K562 (cell line): ENCODE results near the gene AGPAT3. TPM values are rescaled to one million over a fixed set of nuclear protein-coding genes. Genes with fewer than 3 reads are reported as not detected.

Source experiments
- ATAC-seq: fragments of 200-7000 bp; cut with Tn5 transposase; 3 replicates; pipeline ENCODE4 v1.9.1; 2020; ENCODE audit warnings: moderate library complexity
- BruUV-seq: library from RNA; stranded (reverse); fragments of 400-500 nt; replicated peaks from 2 replicates; lab custom pipeline; 2021; lab: Mats Ljungman, UMichigan
- CTCF ChIA-PET: fragments of 300-600 bp; formaldehyde crosslinking; extraction: SDS; loops from one replicate; lab custom pipeline; 2021; ENCODE audit warnings: low intra/inter-chr PET ratio; lab: Yijun Ruan, JAX
- POLR2A ChIA-PET: fragments of 300-600, 350-650 bp; sonication (Branson Sonifier 250); formaldehyde crosslinking; extraction: SDS; loops from one replicate; lab custom pipeline; 2021; ENCODE audit warnings: antibody characterized with exemption, inconsistent platforms; lab: Yijun Ruan, JAX
- DNase-seq, 4 experiments: peaks; one replicate each; pipeline versions ENCODE4 v3.0.0 to v3.0.0-alpha.2; 2011 to 2018; ENCODE audit warnings: low spot score in 3 of 4, mixed read lengths in 3 of 4; ENCODE audit errors: extremely low read depth in 1 of 4
- FAIRE-seq: peaks from 2 replicates; lab custom pipeline; 2011; peaks lifted over from hg19 to GRCh38; lab: Jason Lieb, UNC
- H2AFZ ChIP-seq: 2 replicates; pipeline ENCODE4 v1.6.0; 2011; ENCODE audit warnings: low read depth, low read length, control low read depth, inconsistent platforms
- H3K27ac ChIP-seq: fragments of 200-600 bp; 3 replicates; pipeline ENCODE4 v1.8.0; 2011; ENCODE audit warnings: low read depth, mild to moderate bottlenecking, control low read depth, inconsistent platforms, low read length, moderate library complexity, mixed read lengths; ENCODE audit errors: extremely low read depth
- H3K27me3 ChIP-seq, 2 experiments: fragments of 300-600 bp in 1 of 2; 2 replicates in 1 of 2; 3 replicates in 1 of 2; pipeline versions ENCODE4 v1.6.0 to v1.8.0; 2011; ENCODE audit warnings: inconsistent platforms in 2 of 2, low read length in 2 of 2, mild to moderate bottlenecking in 1 of 2, mixed read lengths in 1 of 2, moderate library complexity in 1 of 2; ENCODE audit not compliant: control insufficient read depth in 2 of 2, insufficient read depth in 2 of 2
- H3K36me3 ChIP-seq: fragments of 300-600 bp; 3 replicates; pipeline ENCODE4 v1.8.0; 2011; ENCODE audit warnings: mild to moderate bottlenecking, low read length, inconsistent platforms; ENCODE audit not compliant: control insufficient read depth, insufficient read depth
- H3K4me1 ChIP-seq, 2 experiments: fragments of 200-600 bp in 1 of 2; replicated peaks in 1 of 2; 2 replicates in 1 of 2; 3 replicates in 1 of 2; pipeline versions ENCODE4 v1.5.1 to v1.8.0; 2011; ENCODE audit warnings: inconsistent platforms in 2 of 2, low read length in 2 of 2, mild to moderate bottlenecking in 1 of 2, mixed read lengths in 1 of 2, moderate library complexity in 1 of 2; ENCODE audit not compliant: control insufficient read depth in 2 of 2, insufficient read depth in 2 of 2
- H3K4me2 ChIP-seq: 2 replicates; pipeline ENCODE4 v1.6.1; 2011; ENCODE audit warnings: low read length, control low read depth, inconsistent platforms, mixed read lengths; ENCODE audit not compliant: insufficient read depth
- H3K4me3 ChIP-seq: fragments of 200-600 bp; sonication (generic), shearing (Covaris generic); 2 replicates; pipeline ENCODE4 v1.5.1; 2016; ENCODE audit warnings: control low read depth, inconsistent platforms
- H3K79me2 ChIP-seq: fragments of 200-600 bp; 3 replicates; pipeline ENCODE4 v1.8.0; 2011; ENCODE audit warnings: low read length, inconsistent platforms; ENCODE audit not compliant: control insufficient read depth, insufficient read depth
- H3K9ac ChIP-seq, 2 experiments: 2 replicates each; pipeline versions ENCODE4 v1.6.0 to v1.6.1; 2011; ENCODE audit warnings: low read depth in 2 of 2, low read length in 2 of 2, control low read depth in 1 of 2, inconsistent platforms in 1 of 2, mild to moderate bottlenecking in 1 of 2, mixed read lengths in 1 of 2; ENCODE audit not compliant: insufficient read depth in 1 of 2
- H3K9me1 ChIP-seq: one replicate; pipeline ENCODE4 v1.6.0; 2011; ENCODE audit warnings: inconsistent platforms, mild to moderate bottlenecking, low read length, moderate library complexity; ENCODE audit not compliant: control insufficient read depth, insufficient read depth
- H3K9me3 ChIP-seq: replicated peaks from 2 replicates; pipeline ENCODE4 v1.5.1; 2011; ENCODE audit warnings: low read depth, low read length, inconsistent platforms; ENCODE audit not compliant: control insufficient read depth, insufficient read depth
- H4K20me1 ChIP-seq: replicated peaks from 2 replicates; pipeline ENCODE4 v1.6.1; 2011; ENCODE audit warnings: low read length, inconsistent platforms, mixed read lengths; ENCODE audit not compliant: control insufficient read depth, insufficient read depth
- CBFB ChIP-seq: sonication (generic); formaldehyde crosslinking; IDR thresholded peaks from 2 replicates; pipeline ENCODE4 v1.4.0; 2020; ENCODE audit warnings: mild to moderate bottlenecking, missing genetic modification reagents
- EGR1 ChIP-seq: fragments of 450-650 bp; conservative IDR thresholded peaks from 2 replicates; pipeline ENCODE4 v1.6.1; 2017; ENCODE audit warnings: mild to moderate bottlenecking
- HDGF ChIP-seq: fragments of 450-650 bp; IDR thresholded peaks from 2 replicates; pipeline ENCODE4 v1.6.1; 2016
- JUN ChIP-seq, 2 experiments: sonication (generic) in 1 of 2; formaldehyde crosslinking in 1 of 2; IDR thresholded peaks; 2 replicates each; pipeline versions ENCODE4 v1.6.1 to v1.8.0; 2012 to 2022; ENCODE audit warnings: borderline replicate concordance in 2 of 2, mild to moderate bottlenecking in 2 of 2, improper control_type of control experiment in 1 of 2, low read depth in 1 of 2, low read length in 1 of 2, missing genetic modification reagents in 1 of 2
- JUND ChIP-seq, 2 experiments: IDR thresholded peaks; 2 replicates in 1 of 2; 3 replicates in 1 of 2; pipeline ENCODE4 v1.6.1; 2011; ENCODE audit warnings: borderline replicate concordance in 2 of 2, low read depth in 2 of 2, low read length in 2 of 2, improper control_type of control experiment in 1 of 2, missing biosample characterization in 1 of 2, missing genetic modification characterization in 1 of 2, missing genetic modification reagents in 1 of 2
- L3MBTL2 ChIP-seq: fragments of 450-650 bp; IDR thresholded peaks from 2 replicates; pipeline ENCODE4 v1.6.1; 2016; ENCODE audit warnings: mild to moderate bottlenecking, moderate library complexity
- MAFG ChIP-seq: fragments of 450-650 bp; conservative IDR thresholded peaks from 2 replicates; pipeline ENCODE4 v1.6.1; 2016; ENCODE audit warnings: missing genetic modification characterization, missing compliant biosample characterization
- MIER1 ChIP-seq: fragments of 450-650 bp; IDR thresholded peaks from 2 replicates; pipeline ENCODE4 v1.6.1; 2016; ENCODE audit warnings: antibody characterized with exemption, mild to moderate bottlenecking, low read depth
- NFIC ChIP-seq: fragments of 450-650 bp; IDR thresholded peaks from 2 replicates; pipeline ENCODE4 v1.6.1; 2017; ENCODE audit warnings: mild to moderate bottlenecking, inconsistent platforms
- NR0B1 ChIP-seq: fragments of 450-650 bp; IDR thresholded peaks from one replicate; pipeline ENCODE4 v1.6.1; 2018; ENCODE audit warnings: mild to moderate bottlenecking, moderate library complexity; ENCODE audit not compliant: partially characterized antibody
- PHF8 ChIP-seq: fragments of 200-600 bp; sonication (generic); IDR thresholded peaks from 2 replicates; pipeline ENCODE4 v1.6.1; 2012; ENCODE audit warnings: mixed run types, mild to moderate bottlenecking, inconsistent platforms, low read length, moderate library complexity, borderline replicate concordance
- PTBP1 ChIP-seq: fragments of 200-400 bp; formaldehyde crosslinking; IDR thresholded peaks from 2 replicates; pipeline ENCODE4 v1.6.1; 2017; ENCODE audit warnings: low read depth, low read length
- RHOXF2B ChIP-seq: fragments of 250-450 bp; sonication (Bioruptor Pico); conservative IDR thresholded peaks from 2 replicates; pipeline ENCODE4 v1.5.1; 2021
- SMARCA4 ChIP-seq: fragments of 450-650 bp; IDR thresholded peaks from 2 replicates; pipeline ENCODE4 v1.6.1; 2016
- ZBTB1 ChIP-seq: sonication (generic); formaldehyde crosslinking; IDR thresholded peaks from 2 replicates; pipeline ENCODE4 v1.8.1; 2023; ENCODE audit warnings: missing genetic modification reagents, low read depth, mild to moderate bottlenecking, borderline replicate concordance
- ZBTB7A ChIP-seq: IDR thresholded peaks from 2 replicates; pipeline ENCODE4 v1.6.1; 2011; ENCODE audit warnings: low read depth, mild to moderate bottlenecking, low read length, moderate library complexity, borderline replicate concordance; ENCODE audit not compliant: control insufficient read depth
- ZC3H8 ChIP-seq: fragments of 450-650 bp; IDR thresholded peaks from 2 replicates; pipeline ENCODE4 v1.6.1; 2017
- ZNF133 ChIP-seq: fragments of 250-450 bp; sonication (Bioruptor Pico); IDR thresholded peaks from 2 replicates; pipeline ENCODE4 v1.4.0; 2020; ENCODE audit warnings: mild to moderate bottlenecking
- ZNF395 ChIP-seq: fragments of 200-800 bp; sonication (Bioruptor generic); IDR thresholded peaks from 2 replicates; pipeline ENCODE4 v1.6.1; 2017; ENCODE audit warnings: missing genetic modification characterization, missing compliant biosample characterization
- WGBS: fragments of 100-300 bp; shearing (Covaris generic); methylation state at CpG from one replicate; pipeline ENCODE4 v1.1.6; 2016; ENCODE audit warnings: low coverage, mixed read lengths; ENCODE audit not compliant: insufficient coverage; ENCODE audit errors: missing lambda C conversion rate; 5-methylcytosine and 5-hydroxymethylcytosine counted together
- in situ Hi-C: fragments of 300-500 bp; cut with MboI; formaldehyde crosslinking; loops from 4 replicates; pipeline ENCODE4 v1.15.0; 2018; ENCODE audit warnings: inconsistent platforms, mixed read lengths
- intact Hi-C: fragments of 100-400 bp; cut with micrococcal nuclease; formaldehyde crosslinking; loops from 2 replicates; pipeline ENCODE4 v1.14.2; 2022
- polyA plus RNA-seq, 8 experiments: library from polyadenylated mRNA; depleted of rRNA in 4 of 8; stranded (reverse) in 5 of 8; unstranded in 3 of 8; fragments of >200 nt; fragmentation: Nextera tagmentation in 2 of 8; fragmentation: Illumina TruSeq in 1 of 8; extraction: Ambion mirVana in 2 of 8; extraction: Trizol in 1 of 8; gene quantifications; 2 replicates each; pipeline versions ENCODE4 v1.2.1 to v1.2.3, GENCODE V29; 2011 to 2014; ENCODE audit warnings: inconsistent platforms in 1 of 8, missing spikeins in 1 of 8
- total RNA-seq, 7 experiments: library from RNA; depleted of rRNA in 6 of 7; stranded (reverse); fragments of >200 nt in 6 of 7; fragmentation: Illumina TruSeq in 2 of 7; extraction: Trizol in 2 of 7; gene quantifications; 2 replicates each; pipeline versions ENCODE4 v1.2.1 to v1.2.3, GENCODE V29; 2011 to 2021; ENCODE audit warnings: low replicate concordance in 1 of 7

The AGPAT3 gene
- total and polyA plus RNA-seq, 9 of the 15 experiments (the other 6 are each of a cell fraction or from before 2014, with no cell fraction given), result 1.5 to 88.4 (median 35.7) TPM

- peak; percentile 91 for FAIRE-seq
- TF ChIP-seq HDGF (no peak), JUND (IDR thresholded peaks at IDR 0.05; ENCODE audit: borderline replicate concordance, low read depth, low read length) (peak; percentile 77), JUND (tag; IDR thresholded peaks at IDR 0.05; ENCODE audit: borderline replicate concordance, low read depth, low read length) (peak; percentile 76; the same call in 2 of the 3 replicates), NR0B1 (no peak), PTBP1 (peak; percentile 99), ZNF133 (CRISPR knock-in tag) (0 out of 2 replicates have a peak, but pooled peaks have one; percentile 8), JUN (IDR thresholded peaks at IDR 0.05; ENCODE audit: borderline replicate concordance, low read depth, low read length) (no peak; the same call in 1 of the 2 replicates), JUN (CRISPR knock-in tag; IDR thresholded peaks at IDR 0.05; ENCODE audit: borderline replicate concordance) (no peak), MIER1 (peak; percentile 99), ZBTB7A (peak; percentile 28; the same call in 1 of the 2 replicates), RHOXF2B (no peak), ZNF395 (CRISPR knock-in tag) (peak; percentile 60; the same call in 1 of the 2 replicates), MAFG (tag) (peak; percentile 23; the same call in 1 of the 2 replicates), ZBTB1 (CRISPR knock-in tag) (no peak), CBFB (CRISPR knock-in tag) (peak; percentile 35; the same call in 1 of the 2 replicates), EGR1 (peak; percentile 42), L3MBTL2 (peak; percentile 22; the same call in 1 of the 2 replicates), NFIC (peak; percentile 84), SMARCA4 (peak; percentile 57; the same call in 1 of the 2 replicates), ZC3H8 (no peak), PHF8 (peak; percentile 8; the same call in 1 of the 2 replicates)
Measured at GRCh38 chr21:43824333-43825241, 40.4 kb upstream of the AGPAT3 start.

More at GRCh38 chr21:43824333-43825241, 40.4 kb upstream of the AGPAT3 start:
- WGBS, result 32% methylated on average over 16 of the region's 17 CpGs
- peaks cover 5% of the 10 kb centered on the region; the same call in 1 of the 2 replicates for H4K20me1 ChIP-seq
- H3K4me2 ChIP-seq, result peak overlapping the region; percentile 46
- intact Hi-C loops, result no loop called here
- ChIA-PET CTCF (no interaction called here), POLR2A (interaction anchor here (0.6 to 2.2 kb wide), 11 partner anchors 10 to 514 kb away, joined by 3 to 9 read pairs (median 5); no protein-coding TSS in a partner anchor)
- H2AFZ ChIP-seq, result peak overlapping the region; percentile 65
- peak overlapping the region; percentile 63; the same call in 2 of the 3 replicates for H3K27ac ChIP-seq
- H3K4me1 ChIP-seq, result peaks cover 16 to 46% of the 10 kb centered on the region in 2 experiments
- no peaks in the 10 kb centered on the region for H3K79me2 ChIP-seq
- ATAC-seq (peak; percentile 45), DNase-seq (peak in 1 of 4 experiments; percentile 70)
- in situ Hi-C loops, result no loop called here
- peak overlapping the region; percentile 25 to 77; a peak in 3 of 4 replicates for H3K9ac ChIP-seq
- H3K36me3 ChIP-seq, result no peaks in the 10 kb centered on the region
- no peaks in the 10 kb centered on the region for H3K9me1 ChIP-seq
- H3K27me3 ChIP-seq, result no peaks in the 10 kb centered on the region
- no peak overlapping the region for H3K4me3 ChIP-seq
- no peaks in the 10 kb centered on the region for H3K9me3 ChIP-seq
- BruUV-seq, result no TSS peak
